Calu3 (cell line): ENCODE measurements around the gene ZNF101. TPM values are rescaled to one million over a fixed set of nuclear protein-coding genes. Genes with fewer than 3 reads are reported as not detected.

Experiments used
- BruUV-seq: library from RNA; stranded (reverse); fragments of 400-500 nt; replicated peaks from 2 replicates; lab custom pipeline; 2021; lab: Mats Ljungman, UMichigan
- CTCF ChIA-PET: fragments of 300-600 bp; sonication (Branson Sonifier 250); formaldehyde crosslinking; loops from one replicate; lab custom pipeline; 2022; ENCODE audit warnings: antibody characterized with exemption; lab: Charles Lee
- DNase-seq: peaks from one replicate; pipeline ENCODE4 v3.0.0; 2022
- H3K27ac Mint-ChIP-seq: one replicate; pipeline ENCODE4 v1.8.0; 2022; ENCODE audit warnings: mixed read lengths; ENCODE audit not compliant: unreplicated experiment
- H3K27me3 Mint-ChIP-seq: one replicate; pipeline ENCODE4 v1.8.0; 2022; ENCODE audit warnings: mixed read lengths; ENCODE audit not compliant: unreplicated experiment
- H3K36me3 Mint-ChIP-seq: one replicate; pipeline ENCODE4 v1.8.0; 2022; ENCODE audit warnings: mild to moderate bottlenecking, moderate library complexity, mixed read lengths; ENCODE audit not compliant: insufficient read depth, unreplicated experiment
- H3K4me1 Mint-ChIP-seq: one replicate; pipeline ENCODE4 v1.8.0; 2022; ENCODE audit warnings: mild to moderate bottlenecking, low read depth, mixed read lengths; ENCODE audit not compliant: unreplicated experiment
- H3K4me3 Mint-ChIP-seq: one replicate; pipeline ENCODE4 v1.8.0; 2022; ENCODE audit warnings: mild to moderate bottlenecking, low read depth, moderate library complexity, mixed read lengths; ENCODE audit not compliant: unreplicated experiment
- H3K9me3 Mint-ChIP-seq: one replicate; pipeline ENCODE4 v1.8.0; 2022; ENCODE audit warnings: low read depth, mixed read lengths; ENCODE audit not compliant: unreplicated experiment
- intact Hi-C: fragments of 100-400 bp; cut with micrococcal nuclease; formaldehyde crosslinking; loops from one replicate; pipeline ENCODE4 v1.10.0; 2022; ENCODE audit not compliant: unreplicated experiment
- total RNA-seq: library from RNA; stranded (reverse); gene quantifications from 2 replicates; pipeline ENCODE4 v1.2.3, GENCODE V29; 2022
- TF ChIP-seq, protein P1 (sequence below): fragments of 200-600 bp; IDR thresholded peaks from one replicate; pipeline ENCODE4 v1.8.0; 2022; ENCODE audit warnings: antibody characterized with exemption; ENCODE audit not compliant: unreplicated experiment

The ZNF101 gene
- total RNA-seq, 1 experiment from 2014 or later: 8.3 TPM

DNA sequence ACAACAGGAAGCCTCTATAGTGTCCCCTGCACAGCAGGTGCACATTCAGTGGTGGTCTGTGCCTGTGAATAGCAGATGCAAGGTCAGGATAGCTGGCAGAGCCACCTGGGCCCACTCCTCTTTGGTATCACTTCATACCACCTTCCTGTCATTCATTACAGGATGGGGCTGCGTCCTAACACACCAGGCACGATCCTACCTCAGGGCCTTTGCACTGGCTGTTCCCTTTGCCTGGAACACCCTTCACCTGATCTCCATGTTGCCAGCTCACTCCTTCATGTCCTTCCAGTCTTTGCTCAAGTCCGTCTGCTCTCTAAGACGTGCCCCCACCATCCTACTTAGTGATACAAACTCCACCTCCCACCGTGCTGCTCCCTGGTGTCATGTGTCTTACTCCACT is 36.0 kb upstream of the ZNF101 start:
- Mint-ChIP-seq H3K4me1 (no peaks in the 10 kb centered on the region), H3K36me3 (peaks cover 35% of the 10 kb centered on the region), H3K27me3 (no peaks in the 10 kb centered on the region), H3K4me3 (no peak overlapping the region), H3K9me3 (no peaks in the 10 kb centered on the region), H3K27ac (no peak overlapping the region)
- CTCF ChIA-PET: no interaction called here
- TF ChIP-seq, protein P1, sequence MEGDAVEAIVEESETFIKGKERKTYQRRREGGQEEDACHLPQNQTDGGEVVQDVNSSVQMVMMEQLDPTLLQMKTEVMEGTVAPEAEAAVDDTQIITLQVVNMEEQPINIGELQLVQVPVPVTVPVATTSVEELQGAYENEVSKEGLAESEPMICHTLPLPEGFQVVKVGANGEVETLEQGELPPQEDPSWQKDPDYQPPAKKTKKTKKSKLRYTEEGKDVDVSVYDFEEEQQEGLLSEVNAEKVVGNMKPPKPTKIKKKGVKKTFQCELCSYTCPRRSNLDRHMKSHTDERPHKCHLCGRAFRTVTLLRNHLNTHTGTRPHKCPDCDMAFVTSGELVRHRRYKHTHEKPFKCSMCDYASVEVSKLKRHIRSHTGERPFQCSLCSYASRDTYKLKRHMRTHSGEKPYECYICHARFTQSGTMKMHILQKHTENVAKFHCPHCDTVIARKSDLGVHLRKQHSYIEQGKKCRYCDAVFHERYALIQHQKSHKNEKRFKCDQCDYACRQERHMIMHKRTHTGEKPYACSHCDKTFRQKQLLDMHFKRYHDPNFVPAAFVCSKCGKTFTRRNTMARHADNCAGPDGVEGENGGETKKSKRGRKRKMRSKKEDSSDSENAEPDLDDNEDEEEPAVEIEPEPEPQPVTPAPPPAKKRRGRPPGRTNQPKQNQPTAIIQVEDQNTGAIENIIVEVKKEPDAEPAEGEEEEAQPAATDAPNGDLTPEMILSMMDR: no peak
- no peak for DNase-seq
- no TSS peak for BruUV-seq
- intact Hi-C loops: no loop called here

DNA sequence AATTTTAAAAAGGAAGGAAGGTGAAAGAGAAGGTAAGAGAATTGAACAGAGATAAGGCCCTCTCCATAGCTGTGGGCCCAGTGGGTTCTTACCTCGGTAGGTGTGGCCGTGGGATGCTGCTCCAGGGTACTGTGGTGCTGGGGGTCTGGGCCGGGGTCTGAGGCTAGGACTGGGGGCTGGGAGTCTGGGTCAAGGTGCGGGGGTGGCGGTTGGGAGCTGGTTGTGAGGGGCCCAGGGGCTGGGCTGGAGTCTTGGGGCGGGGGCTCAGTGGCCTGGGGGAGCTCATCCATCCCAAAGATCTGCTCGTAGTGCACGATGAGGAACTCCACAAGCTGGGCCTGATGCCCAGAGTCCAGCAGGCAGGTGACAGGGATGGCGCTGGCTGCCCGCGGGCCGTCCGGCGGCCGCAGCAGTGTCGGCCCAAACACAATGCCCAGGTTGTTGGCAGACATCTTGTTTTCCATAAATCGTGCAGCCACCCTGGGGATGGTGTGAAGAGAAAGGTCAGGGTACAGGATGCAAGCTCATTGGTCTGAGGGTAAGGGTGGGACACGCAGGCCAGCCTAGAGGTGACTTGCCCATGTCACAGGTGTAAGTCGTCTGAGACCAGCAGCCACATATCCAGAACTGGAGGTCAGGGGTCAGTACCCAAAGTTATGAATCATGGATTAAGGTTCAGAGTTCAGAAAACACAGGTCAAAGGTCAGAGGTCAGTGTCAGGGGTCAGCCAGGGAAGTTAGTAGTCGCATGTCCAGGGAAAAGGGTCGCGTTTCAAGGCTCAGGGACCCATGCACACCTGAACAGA is 34.7 kb upstream of the ZNF101 start:
- CTCF ChIA-PET: interaction anchor here (0.6 kb wide), 1 partner anchor 338 kb away, joined by 5 read pairs; no protein-coding TSS in a partner anchor
- no peak overlapping the region for H3K27ac Mint-ChIP-seq
- TF ChIP-seq, protein P1: no peak
- H3K27me3 Mint-ChIP-seq: no peaks in the 10 kb centered on the region
- no peaks in the 10 kb centered on the region for H3K9me3 Mint-ChIP-seq
- intact Hi-C loops: no loop called here
- H3K36me3 Mint-ChIP-seq: peaks cover 22% of the 10 kb centered on the region
- H3K4me3 Mint-ChIP-seq: no peak overlapping the region
- H3K4me1 Mint-ChIP-seq: no peaks in the 10 kb centered on the region
- DNase-seq: no peak
- no TSS peak for BruUV-seq

DNA sequence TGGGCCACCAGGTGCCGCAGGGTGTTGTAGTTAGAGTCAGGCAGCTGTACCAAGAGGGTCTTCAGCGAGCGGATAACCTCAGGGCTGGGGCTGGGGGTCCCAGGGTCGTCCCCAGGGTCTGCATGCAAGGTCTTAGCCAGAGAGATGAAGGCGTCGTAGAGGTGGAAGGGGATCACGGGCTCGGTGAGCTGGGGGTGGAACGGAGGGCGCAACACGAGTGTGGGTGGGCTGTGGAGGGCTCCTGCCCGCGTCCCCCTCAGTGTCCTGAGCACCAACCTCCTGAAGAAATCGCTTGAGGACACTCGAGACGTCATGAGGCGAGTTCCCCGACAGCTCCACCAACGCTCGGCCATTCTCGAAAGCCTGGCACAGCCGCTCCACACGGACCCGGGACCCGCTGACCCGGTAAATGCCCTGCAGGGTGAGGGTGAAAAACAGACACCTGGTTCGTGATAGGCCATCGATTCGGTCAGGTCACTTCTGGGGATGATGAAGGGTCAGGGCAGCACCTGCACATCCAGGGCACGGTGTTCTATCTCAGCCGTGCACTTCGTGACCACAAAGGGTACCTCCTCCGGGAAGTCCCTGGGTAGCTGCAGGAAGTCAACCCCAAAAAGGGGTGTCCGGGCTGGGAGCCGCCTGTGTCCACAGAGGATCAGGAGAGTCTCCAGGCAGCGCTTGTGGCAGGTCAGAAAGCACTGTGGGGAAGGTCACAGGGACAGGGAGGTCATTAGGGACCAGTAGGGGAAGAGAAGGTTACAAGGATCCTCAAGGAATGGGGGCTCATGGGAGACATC is 33.9 kb upstream of the ZNF101 start:
- no peak overlapping the region for H3K4me3 Mint-ChIP-seq
- intact Hi-C loops: no loop called here
- H3K36me3 Mint-ChIP-seq: peaks cover 19% of the 10 kb centered on the region
- no peaks in the 10 kb centered on the region for H3K4me1 Mint-ChIP-seq
- CTCF ChIA-PET: no interaction called here
- H3K9me3 Mint-ChIP-seq: no peaks in the 10 kb centered on the region
- no peak for DNase-seq
- no peak overlapping the region for H3K27ac Mint-ChIP-seq
- TF ChIP-seq, protein P1: no peak
- H3K27me3 Mint-ChIP-seq: no peaks in the 10 kb centered on the region
- BruUV-seq: no TSS peak

DNA sequence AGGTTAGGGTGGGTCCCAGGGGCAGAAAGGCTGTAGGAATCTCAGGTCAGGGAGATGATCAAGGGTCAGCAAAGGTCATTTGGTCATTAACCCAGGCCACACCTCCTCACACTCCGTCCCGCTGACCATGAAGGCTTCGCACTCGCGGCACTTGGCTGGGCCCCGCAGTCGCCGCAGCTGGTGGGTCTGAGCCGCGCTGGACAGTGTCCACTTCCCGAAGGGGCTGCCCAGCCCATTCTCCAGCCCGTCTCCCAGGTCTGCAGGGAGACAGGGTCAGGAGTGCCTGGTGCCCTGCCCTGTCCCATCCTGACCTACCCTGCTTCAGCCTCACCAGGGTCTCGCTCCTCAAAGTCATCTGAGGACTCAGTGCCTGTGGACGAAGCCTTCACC is 33.3 kb upstream of the ZNF101 start:
- Mint-ChIP-seq H3K27me3 (no peaks in the 10 kb centered on the region), H3K27ac (no peak overlapping the region), H3K9me3 (no peaks in the 10 kb centered on the region), H3K36me3 (peaks cover 19% of the 10 kb centered on the region), H3K4me1 (no peaks in the 10 kb centered on the region), H3K4me3 (no peak overlapping the region)
- TF ChIP-seq, protein P1: no peak
- BruUV-seq: no TSS peak
- DNase-seq: no peak
- CTCF ChIA-PET: no interaction called here
- intact Hi-C loops: no loop called here
